CD14-positive monocyte (primary cell): ENCODE measurements around the gene SH2D4B. TPM values are rescaled to one million over a fixed set of nuclear protein-coding genes. Genes with fewer than 3 reads are reported as not detected.

Experiments
- DNase-seq, 3 donors: peaks; one replicate each; pipeline ENCODE4 v3.0.0-alpha.2; 2011 to 2022
- H2AFZ ChIP-seq: 2 replicates; pipeline ENCODE4 v1.6.0; 2012; ENCODE audit warnings: mild to moderate bottlenecking, low read depth, low read length, inconsistent platforms; ENCODE audit not compliant: insufficient read depth, poor library complexity, severe bottlenecking
- H3K27ac ChIP-seq, 2 donors: 1 replicate in 1 of 2; 2 replicates in 1 of 2; pipeline ENCODE4 v1.5.1; 2012 to 2013; ENCODE audit warnings: low read length in 2 of 2, control low read depth in 1 of 2, inconsistent platforms in 1 of 2, low read depth in 1 of 2, mild to moderate bottlenecking in 1 of 2
- H3K27me3 ChIP-seq, 2 donors: one replicate each; pipeline versions ENCODE4 v1.6.0 to v1.6.1; 2011 to 2013; ENCODE audit warnings: low read length in 2 of 2; ENCODE audit not compliant: control insufficient read depth in 2 of 2, insufficient read depth in 2 of 2
- H3K36me3 ChIP-seq, 2 donors: replicated peaks in 1 of 2; 1 replicate in 1 of 2; 2 replicates in 1 of 2; pipeline versions ENCODE4 v1.5.1 to v1.6.1; 2012 to 2013; ENCODE audit warnings: low read length in 2 of 2, control low read depth in 1 of 2, inconsistent platforms in 1 of 2, mild to moderate bottlenecking in 1 of 2; ENCODE audit not compliant: insufficient read depth in 2 of 2, control insufficient read depth in 1 of 2
- H3K4me1 ChIP-seq, 2 donors: 1 replicate in 1 of 2; 2 replicates in 1 of 2; pipeline versions ENCODE4 v1.5.1 to v1.6.1; 2012 to 2013; ENCODE audit warnings: low read length in 2 of 2, control low read depth in 1 of 2, inconsistent platforms in 1 of 2, mild to moderate bottlenecking in 1 of 2, moderate library complexity in 1 of 2; ENCODE audit not compliant: insufficient read depth in 2 of 2, control insufficient read depth in 1 of 2
- H3K4me2 ChIP-seq: replicated peaks from 2 replicates; pipeline ENCODE3; 2012; ENCODE audit warnings: low read length, moderate library complexity, mild to moderate bottlenecking; ENCODE audit not compliant: poor library complexity, severe bottlenecking; ENCODE audit errors: extremely low read depth
- H3K4me3 ChIP-seq, 3 experiments: fragments of 200-600 bp in 1 of 3; sonication (generic) in 1 of 3; replicated peaks in 1 of 3; 1 replicate in 2 of 3; 2 replicates in 1 of 3; pipeline ENCODE4 v1.5.1; 2011 to 2013; ENCODE audit warnings: low read length in 3 of 3, mild to moderate bottlenecking in 3 of 3, control low read depth in 2 of 3, low read depth in 2 of 3, inconsistent platforms in 1 of 3, moderate library complexity in 1 of 3
- H3K79me2 ChIP-seq: 2 replicates; pipeline ENCODE4 v1.6.0; 2012; ENCODE audit warnings: mild to moderate bottlenecking, control low read depth, inconsistent platforms, low read length, moderate library complexity; ENCODE audit not compliant: insufficient read depth
- H3K9ac ChIP-seq: 2 replicates; pipeline ENCODE4 v1.6.0; 2017; ENCODE audit warnings: low read length, mild to moderate bottlenecking; ENCODE audit not compliant: insufficient read depth, poor library complexity, severe bottlenecking
- H3K9me3 ChIP-seq, 2 donors: replicated peaks in 1 of 2; 1 replicate in 1 of 2; 2 replicates in 1 of 2; pipeline versions ENCODE4 v1.5.1 to v1.6.1; 2012 to 2013; ENCODE audit warnings: low read length in 2 of 2, control low read depth in 1 of 2; ENCODE audit not compliant: control insufficient read depth in 1 of 2, insufficient read depth in 1 of 2
- H4K20me1 ChIP-seq: 2 replicates; pipeline ENCODE4 v1.6.0; 2012; ENCODE audit warnings: mild to moderate bottlenecking, low read length, control low read depth, moderate library complexity; ENCODE audit not compliant: insufficient read depth
- H3K27ac Mint-ChIP-seq, 7 donors: one replicate each; pipeline ENCODE4 v1.8.0; 2020; ENCODE audit warnings: mild to moderate bottlenecking in 7 of 7, mixed read lengths in 7 of 7, moderate library complexity in 6 of 7, inconsistent platforms in 2 of 7
- H3K27me3 Mint-ChIP-seq, 3 donors: one replicate each; pipeline ENCODE4 v1.8.0; 2021 to 2022; ENCODE audit warnings: low read depth in 3 of 3, mild to moderate bottlenecking in 3 of 3, mixed read lengths in 3 of 3, moderate library complexity in 3 of 3, inconsistent platforms in 1 of 3
- H3K36me3 Mint-ChIP-seq, 2 donors: one replicate each; pipeline ENCODE4 v1.8.0; 2020; ENCODE audit warnings: mixed read lengths in 2 of 2, inconsistent platforms in 1 of 2, mild to moderate bottlenecking in 1 of 2
- H3K4me1 Mint-ChIP-seq: one replicate; pipeline ENCODE4 v1.8.0; 2020; ENCODE audit warnings: mild to moderate bottlenecking, mixed read lengths
- H3K4me3 Mint-ChIP-seq, 2 donors: one replicate each; pipeline ENCODE4 v1.8.0; 2020; ENCODE audit warnings: mild to moderate bottlenecking in 2 of 2, mixed read lengths in 2 of 2, moderate library complexity in 1 of 2
- H3K9me3 Mint-ChIP-seq, 7 donors: one replicate each; pipeline ENCODE4 v1.8.0; 2020 to 2022; ENCODE audit warnings: mixed read lengths in 7 of 7, mild to moderate bottlenecking in 6 of 7, moderate library complexity in 6 of 7, inconsistent platforms in 2 of 7
- CTCF ChIP-seq: fragments of 200-600 bp; IDR thresholded peaks from one replicate; pipeline ENCODE4 v1.8.0; 2022; ENCODE audit warnings: antibody characterized with exemption, mild to moderate bottlenecking
- WGBS: methylation state at CpG from one replicate; pipeline ENCODE4 v1.1.5; 2013; ENCODE audit warnings: missing lambda C conversion rate; ENCODE audit not compliant: insufficient coverage; 5-methylcytosine and 5-hydroxymethylcytosine counted together
- intact Hi-C, 2 donors: fragments of 100-400 bp; cut with micrococcal nuclease; formaldehyde crosslinking; loops; one replicate each; pipeline versions ENCODE4 v1.15.0 to v1.15.1; 2023
- polyA plus RNA-seq, 3 donors: library from polyadenylated mRNA; depleted of rRNA in 1 of 3; unstranded in 2 of 3; stranded (reverse) in 1 of 3; fragments of 300-500 nt in 2 of 3; fragments of >200 nt in 1 of 3; fragmentation: Illumina TruSeq in 2 of 3; gene quantifications; 1 replicate in 2 of 3; 2 replicates in 1 of 3; pipeline ENCODE4 v1.2.3, GENCODE V29; 2012 to 2021

The SH2D4B gene
- polyA plus RNA-seq, 3 donors, result 0.01 TPM; not detected in 2

DNA sequence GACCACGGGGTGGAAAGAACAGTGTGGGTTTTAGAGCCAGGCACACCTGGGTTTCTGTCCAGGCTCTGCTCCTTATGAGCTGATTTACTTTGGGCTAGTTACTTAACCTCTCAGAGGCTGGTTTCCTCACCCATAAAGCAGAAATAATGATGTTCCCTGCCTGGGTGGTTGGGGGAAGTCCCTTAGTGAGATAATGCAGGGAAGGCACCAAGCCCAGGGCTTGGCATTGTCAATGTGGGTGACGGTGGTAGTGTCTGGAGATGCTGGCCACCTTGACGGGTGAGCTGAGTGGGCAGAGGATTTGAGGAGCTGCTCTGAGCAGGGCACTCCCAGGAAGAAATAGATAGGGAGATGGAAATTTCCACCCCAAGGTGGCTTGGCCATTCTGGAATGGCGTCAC, 65.2 kb downstream of the SH2D4B start:
- no peak overlapping the region for H2AFZ ChIP-seq

GRCh38 chr10:80603516-80603915, 65.8 kb downstream of the SH2D4B start:
- H3K27ac Mint-ChIP-seq, result no peak overlapping the region
- Histone ChIP-seq H2AFZ (no peak overlapping the region), H3K4me3 (no peak overlapping the region), H3K4me1 (peaks cover 9 to 10% of the 10 kb centered on the region in 2 donors), H3K9me3 (no peaks in the 10 kb centered on the region), H3K36me3 (no peaks in the 10 kb centered on the region), H3K4me2 (no peak overlapping the region), H3K27me3 (no peaks in the 10 kb centered on the region), H4K20me1 (no peaks in the 10 kb centered on the region), H3K9ac (no peak overlapping the region), H3K79me2 (no peaks in the 10 kb centered on the region), H3K27ac (no peak overlapping the region)
- intact Hi-C loops, result no loop called here
- H3K36me3 Mint-ChIP-seq, result no peaks in the 10 kb centered on the region
- TF ChIP-seq CTCF, result no peak
- 95% methylated on average over 18 of the region's 27 CpGs for WGBS
- no peak overlapping the region for H3K4me3 Mint-ChIP-seq
- H3K9me3 Mint-ChIP-seq, result peaks cover 0 to 6% (median 0%) of the 10 kb centered on the region in 7 donors
- peaks cover 10% of the 10 kb centered on the region for H3K4me1 Mint-ChIP-seq
- H3K27me3 Mint-ChIP-seq, result peaks cover 2 to 5% (median 3%) of the 10 kb centered on the region in 3 donors
- no peak for DNase-seq

More for the DNA sequence above, 65.2 kb downstream of the SH2D4B start:
- H3K4me3 ChIP-seq, result no peak overlapping the region
- intact Hi-C loops, result no loop called here
- no peaks in the 10 kb centered on the region for H3K36me3 ChIP-seq
- no peaks in the 10 kb centered on the region for H3K9me3 ChIP-seq
- Mint-ChIP-seq H3K27me3 (peaks cover 1 to 3% (median 2%) of the 10 kb centered on the region in 3 donors), H3K9me3 (peaks cover 0 to 6% (median 0%) of the 10 kb centered on the region in 7 donors), H3K36me3 (no peaks in the 10 kb centered on the region), H3K4me1 (peaks cover 15% of the 10 kb centered on the region), H3K27ac (no peak overlapping the region), H3K4me3 (no peak overlapping the region)
- peaks cover 15 to 16% of the 10 kb centered on the region in 2 donors for H3K4me1 ChIP-seq
- H3K4me2 ChIP-seq, result no peak overlapping the region
- no peaks in the 10 kb centered on the region for H3K79me2 ChIP-seq
- no peak overlapping the region for H3K27ac ChIP-seq
- WGBS, result 91% methylated on average over 4 of the region's 4 CpGs
- no peak for TF ChIP-seq CTCF
- H4K20me1 ChIP-seq, result no peaks in the 10 kb centered on the region
- DNase-seq, result no peak
- H3K9ac ChIP-seq, result no peak overlapping the region
- no peaks in the 10 kb centered on the region for H3K27me3 ChIP-seq
